GM12801 (cell line): ENCODE results near the gene NEK9.

Experiments
- TF ChIP-seq, protein P1 (sequence below): IDR thresholded peaks from one replicate; pipeline ENCODE4 v1.5.1; 2011; ENCODE audit warnings: control low read depth; ENCODE audit not compliant: insufficient read length; ENCODE audit errors: extremely low read depth

NEK9 gene

DNA sequence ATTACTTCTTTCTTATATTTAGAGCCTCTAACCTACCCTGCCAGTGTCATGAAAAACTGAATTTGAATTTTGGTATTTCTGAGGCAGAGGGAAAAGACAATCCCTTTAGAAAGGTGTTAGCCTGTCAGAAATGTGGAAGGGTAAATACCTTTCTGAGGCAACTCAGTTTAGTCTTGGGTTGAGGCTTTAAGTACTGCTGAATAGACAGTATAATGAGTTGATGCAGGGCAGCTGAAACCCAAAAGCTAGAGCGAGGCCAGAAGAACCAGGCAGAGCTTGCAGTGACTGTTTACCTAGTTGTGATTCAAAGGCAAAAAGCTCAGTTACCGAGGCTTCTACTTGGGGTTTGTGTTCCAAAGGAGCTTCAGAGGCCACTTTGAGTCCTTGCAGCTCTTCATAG is 38.7 kb downstream of the NEK9 start:
- TF ChIP-seq, protein P1, sequence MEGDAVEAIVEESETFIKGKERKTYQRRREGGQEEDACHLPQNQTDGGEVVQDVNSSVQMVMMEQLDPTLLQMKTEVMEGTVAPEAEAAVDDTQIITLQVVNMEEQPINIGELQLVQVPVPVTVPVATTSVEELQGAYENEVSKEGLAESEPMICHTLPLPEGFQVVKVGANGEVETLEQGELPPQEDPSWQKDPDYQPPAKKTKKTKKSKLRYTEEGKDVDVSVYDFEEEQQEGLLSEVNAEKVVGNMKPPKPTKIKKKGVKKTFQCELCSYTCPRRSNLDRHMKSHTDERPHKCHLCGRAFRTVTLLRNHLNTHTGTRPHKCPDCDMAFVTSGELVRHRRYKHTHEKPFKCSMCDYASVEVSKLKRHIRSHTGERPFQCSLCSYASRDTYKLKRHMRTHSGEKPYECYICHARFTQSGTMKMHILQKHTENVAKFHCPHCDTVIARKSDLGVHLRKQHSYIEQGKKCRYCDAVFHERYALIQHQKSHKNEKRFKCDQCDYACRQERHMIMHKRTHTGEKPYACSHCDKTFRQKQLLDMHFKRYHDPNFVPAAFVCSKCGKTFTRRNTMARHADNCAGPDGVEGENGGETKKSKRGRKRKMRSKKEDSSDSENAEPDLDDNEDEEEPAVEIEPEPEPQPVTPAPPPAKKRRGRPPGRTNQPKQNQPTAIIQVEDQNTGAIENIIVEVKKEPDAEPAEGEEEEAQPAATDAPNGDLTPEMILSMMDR: no peak

DNA sequence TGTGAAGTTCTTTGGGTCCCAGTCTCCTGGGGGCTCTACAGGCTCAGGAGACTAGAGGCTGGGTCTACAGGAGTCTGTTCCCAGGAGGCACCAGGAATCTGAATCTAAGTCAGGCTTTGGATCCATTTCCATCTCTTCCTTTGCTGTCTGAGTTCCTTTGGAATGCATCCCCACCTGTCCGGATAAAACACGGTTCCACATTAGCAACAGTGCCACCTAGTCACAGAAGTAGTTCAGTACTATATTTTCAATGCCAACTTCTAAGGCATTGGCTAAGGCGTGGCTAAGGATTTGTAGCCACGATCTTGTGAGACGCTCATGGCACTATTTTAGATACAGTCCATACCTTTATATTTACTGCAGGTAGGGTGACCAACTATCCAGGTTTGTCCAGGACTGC is 42.3 kb downstream of the NEK9 start:
- TF ChIP-seq, protein P1: no peak

DNA sequence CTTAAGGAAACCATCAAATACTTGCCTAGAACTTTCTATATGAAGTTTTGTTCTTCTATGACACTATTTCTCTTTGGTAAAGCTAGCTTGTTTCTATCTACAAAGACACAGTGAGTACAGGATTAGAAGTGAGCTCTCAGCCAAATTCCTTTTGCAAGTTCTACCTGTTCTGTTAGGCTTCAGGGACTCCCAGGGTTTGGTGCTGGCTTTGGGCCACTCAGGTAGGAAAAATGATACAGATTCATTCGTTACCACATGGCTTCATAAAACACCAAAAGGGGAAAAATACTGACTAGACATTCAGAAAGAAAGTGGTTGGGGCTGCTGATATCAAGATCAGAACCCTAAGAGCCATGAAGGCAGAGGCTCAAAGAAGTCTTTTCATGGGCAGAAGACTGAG is 43.6 kb downstream of the NEK9 start:
- TF ChIP-seq, protein P1: no peak

GRCh38 chr14:75081660-75082229 is 45.1 kb downstream of the NEK9 start:
- TF ChIP-seq, protein P1: no peak

- TF ChIP-seq, protein P1: no peak
These were observed 47.3 kb downstream of the NEK9 start for GRCh38 chr14:75079521-75079920.

DNA sequence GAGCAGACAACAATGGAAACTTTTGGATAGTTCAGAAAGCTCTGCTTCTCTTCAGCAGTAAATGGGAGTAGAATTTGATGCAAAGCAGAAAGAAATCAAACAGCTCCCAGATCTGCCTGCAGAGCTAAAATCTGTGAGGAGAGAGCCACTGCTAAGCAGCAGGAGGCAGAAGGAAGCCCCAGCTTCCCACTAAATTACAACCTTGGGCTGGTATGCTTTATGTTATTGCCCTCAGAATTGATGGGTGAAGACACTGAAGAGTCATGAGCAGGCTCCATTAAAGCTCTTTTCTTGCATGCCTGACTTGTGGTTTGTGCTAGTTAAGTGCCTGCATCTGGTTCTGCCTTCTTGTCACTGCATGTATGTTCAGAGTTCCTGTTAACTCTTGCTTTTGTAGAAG is 49.1 kb downstream of the NEK9 start:
- TF ChIP-seq, protein P1: no peak

GRCh38 chr14:75070383-75070782 is 56.5 kb downstream of the NEK9 start:
- TF ChIP-seq, protein P1: no peak

DNA sequence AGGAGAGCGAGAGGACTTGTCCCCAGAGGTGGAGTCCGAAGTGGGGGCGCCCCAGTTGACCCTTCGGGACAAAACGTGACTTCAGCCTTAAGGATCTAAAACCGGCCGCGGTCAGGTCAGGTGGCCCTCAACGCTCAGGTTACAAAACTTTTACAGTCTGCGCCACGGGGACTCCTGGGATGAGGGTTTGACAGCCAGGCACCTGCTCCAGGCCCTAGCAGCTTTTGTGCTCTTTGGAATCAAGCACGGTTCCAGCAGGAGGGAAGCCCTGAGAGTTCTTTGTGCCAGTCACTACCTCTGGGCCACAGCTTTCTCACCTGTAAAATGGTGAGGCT is 57.1 kb downstream of the NEK9 start:
- TF ChIP-seq, protein P1: no peak
